Activated CD8-positive, alpha-beta T cell treated with anti-CD3 and anti-CD28 coated beads for 36 hours (primary cell): Measurements from ENCODE around the gene MTG1. TPM values are rescaled to one million over a fixed set of nuclear protein-coding genes. Genes with fewer than 3 reads are reported as not detected.
A peak's percentile ranks its signal among the peaks of the same experiment; 100 is the strongest.

Experiments used
- ATAC-seq: fragments of 200-7000 bp; cut with Tn5 transposase; one replicate; pipeline ENCODE4 v1.10.0; 2021; ENCODE audit warnings: mild to moderate bottlenecking, moderate library complexity
- CTCF ChIA-PET: fragments of 350-600 bp; sonication (Branson Sonifier 250); formaldehyde crosslinking; loops from one replicate; lab custom pipeline; 2021; ENCODE audit warnings: antibody characterized with exemption; lab: Charles Lee
- POLR2A ChIA-PET: fragments of 350-600 bp; sonication (Branson Sonifier 250); formaldehyde crosslinking; loops from one replicate; lab custom pipeline; 2021; ENCODE audit warnings: antibody characterized with exemption; lab: Charles Lee
- DNase-seq: peaks from one replicate; pipeline ENCODE4 v3.0.0-alpha.2; 2020
- H3K27ac Mint-ChIP-seq: one replicate; pipeline ENCODE4 v1.8.0; 2021; ENCODE audit warnings: mild to moderate bottlenecking, mixed read lengths
- H3K27me3 Mint-ChIP-seq: one replicate; pipeline ENCODE4 v1.8.0; 2021; ENCODE audit warnings: mixed read lengths
- H3K36me3 Mint-ChIP-seq: one replicate; pipeline ENCODE4 v1.8.0; 2021; ENCODE audit warnings: low read depth, mixed read lengths
- H3K4me1 Mint-ChIP-seq: one replicate; pipeline ENCODE4 v1.8.0; 2021; ENCODE audit warnings: low read depth, mixed read lengths
- H3K4me3 Mint-ChIP-seq: one replicate; pipeline ENCODE4 v1.8.0; 2021; ENCODE audit warnings: mild to moderate bottlenecking, moderate library complexity, mixed read lengths
- H3K9me3 Mint-ChIP-seq: one replicate; pipeline ENCODE4 v1.8.0; 2021; ENCODE audit warnings: mixed read lengths
- intact Hi-C: fragments of 100-400 bp; cut with micrococcal nuclease; formaldehyde crosslinking; loops from one replicate; pipeline ENCODE4 v1.10.0; 2022
- total RNA-seq, 2 experiments: library from RNA; stranded (reverse); gene quantifications; one replicate each; pipeline ENCODE4 v1.2.3, GENCODE V29; 2021
- TF ChIP-seq, protein P1 (sequence below): fragments of 200-600 bp; IDR thresholded peaks from one replicate; pipeline ENCODE4 v1.8.0; 2022; ENCODE audit warnings: antibody characterized with exemption, mild to moderate bottlenecking

MTG1 gene
- total RNA-seq, 2 experiments from 2014 or later: 45.7 to 48.9 TPM

DNA sequence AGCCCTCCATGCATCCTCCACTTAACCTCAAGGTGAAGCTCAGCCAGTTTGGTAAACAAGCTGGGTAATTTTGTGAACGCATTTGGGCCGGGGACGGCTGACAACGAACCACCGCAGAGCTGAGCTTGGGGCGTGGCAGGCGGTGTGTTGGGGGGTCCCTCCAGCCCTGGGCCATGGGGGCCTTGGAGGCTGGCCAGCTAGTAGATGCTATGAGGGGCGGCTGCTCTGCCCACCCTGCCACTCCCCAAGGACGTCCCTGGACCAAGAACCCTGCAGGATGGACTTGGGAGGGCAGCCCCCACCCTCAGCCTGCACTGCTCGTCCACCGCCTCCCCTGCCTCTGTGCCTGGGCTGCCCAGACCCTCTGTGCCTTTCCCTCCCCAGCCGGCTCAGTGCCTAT lies 47.8 kb downstream of the MTG1 start:
- no peak overlapping the region for H3K27ac Mint-ChIP-seq
- H3K4me3 Mint-ChIP-seq: peak overlapping the region; percentile 15
- H3K4me1 Mint-ChIP-seq: peaks cover 18% of the 10 kb centered on the region
- TF ChIP-seq, protein P1, sequence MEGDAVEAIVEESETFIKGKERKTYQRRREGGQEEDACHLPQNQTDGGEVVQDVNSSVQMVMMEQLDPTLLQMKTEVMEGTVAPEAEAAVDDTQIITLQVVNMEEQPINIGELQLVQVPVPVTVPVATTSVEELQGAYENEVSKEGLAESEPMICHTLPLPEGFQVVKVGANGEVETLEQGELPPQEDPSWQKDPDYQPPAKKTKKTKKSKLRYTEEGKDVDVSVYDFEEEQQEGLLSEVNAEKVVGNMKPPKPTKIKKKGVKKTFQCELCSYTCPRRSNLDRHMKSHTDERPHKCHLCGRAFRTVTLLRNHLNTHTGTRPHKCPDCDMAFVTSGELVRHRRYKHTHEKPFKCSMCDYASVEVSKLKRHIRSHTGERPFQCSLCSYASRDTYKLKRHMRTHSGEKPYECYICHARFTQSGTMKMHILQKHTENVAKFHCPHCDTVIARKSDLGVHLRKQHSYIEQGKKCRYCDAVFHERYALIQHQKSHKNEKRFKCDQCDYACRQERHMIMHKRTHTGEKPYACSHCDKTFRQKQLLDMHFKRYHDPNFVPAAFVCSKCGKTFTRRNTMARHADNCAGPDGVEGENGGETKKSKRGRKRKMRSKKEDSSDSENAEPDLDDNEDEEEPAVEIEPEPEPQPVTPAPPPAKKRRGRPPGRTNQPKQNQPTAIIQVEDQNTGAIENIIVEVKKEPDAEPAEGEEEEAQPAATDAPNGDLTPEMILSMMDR: no peak
- ChIA-PET CTCF (interaction anchor here (0.9 to 1.6 kb wide), 4 partner anchors 45 to 134 kb away, joined by 3 to 4 read pairs (median 4); no protein-coding TSS in a partner anchor), POLR2A (no interaction called here)
- peaks cover 8% of the 10 kb centered on the region for H3K9me3 Mint-ChIP-seq
- intact Hi-C loops: no loop called here
- peaks cover 4% of the 10 kb centered on the region for H3K27me3 Mint-ChIP-seq
- DNase-seq (no peak), ATAC-seq (no peak)
- H3K36me3 Mint-ChIP-seq: peaks cover 5% of the 10 kb centered on the region

DNA sequence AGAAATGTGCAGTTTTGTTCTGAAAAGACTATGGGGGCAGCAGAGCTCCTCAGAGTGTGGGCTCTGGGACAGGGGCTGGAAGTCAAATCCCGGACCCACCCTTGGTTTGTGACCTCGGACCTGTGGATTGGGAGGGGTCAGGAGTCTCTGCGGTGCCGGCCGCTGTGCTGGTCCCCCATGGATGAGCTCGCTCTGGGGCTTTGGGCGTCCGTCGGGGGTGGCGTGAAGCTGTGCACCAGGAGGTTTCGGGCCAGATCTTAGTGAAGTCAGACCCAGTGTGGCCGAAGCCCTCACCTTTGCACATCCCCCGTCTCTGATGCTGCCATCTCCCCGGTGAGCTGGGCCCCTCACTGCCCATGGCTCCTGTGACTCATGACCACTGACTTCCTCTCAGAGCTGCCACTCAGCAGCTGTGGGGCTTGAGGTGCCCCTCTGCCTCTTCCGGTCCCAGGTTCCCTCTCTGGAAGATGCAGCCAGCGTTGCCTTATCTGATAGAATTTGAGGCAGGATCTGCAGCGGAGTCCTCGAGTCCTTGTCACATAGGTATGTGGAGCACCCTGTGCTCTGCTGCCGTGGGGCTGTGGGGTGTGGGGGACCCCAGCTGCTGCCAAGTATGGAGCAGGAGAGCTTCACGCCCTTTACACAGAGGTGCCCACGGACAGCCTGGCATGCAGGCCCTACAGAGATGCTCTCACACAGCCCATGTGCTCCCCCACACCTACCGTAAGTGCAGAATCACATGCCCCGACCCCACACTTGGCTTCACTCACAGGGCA lies 48.4 kb downstream of the MTG1 start:
- peaks cover 18% of the 10 kb centered on the region for H3K4me1 Mint-ChIP-seq
- intact Hi-C loops: no loop called here
- peaks cover 2% of the 10 kb centered on the region for H3K27me3 Mint-ChIP-seq
- peak overlapping the region; percentile 46 for H3K27ac Mint-ChIP-seq
- DNase-seq (peak; percentile 69), ATAC-seq (peak; percentile 94)
- TF ChIP-seq, protein P1: no peak
- peak overlapping the region; percentile 15 for H3K4me3 Mint-ChIP-seq
- H3K36me3 Mint-ChIP-seq: peaks cover 9% of the 10 kb centered on the region
- POLR2A ChIA-PET: interaction anchor here (1.0 kb wide), 1 partner anchor 9 kb away, joined by 3 read pairs; no protein-coding TSS in a partner anchor
- H3K9me3 Mint-ChIP-seq: peaks cover 13% of the 10 kb centered on the region
- CTCF ChIA-PET: interaction anchor here (0.9 to 1.6 kb wide), 4 partner anchors 44 to 135 kb away, joined by 3 to 4 read pairs (median 4); no protein-coding TSS in a partner anchor

DNA sequence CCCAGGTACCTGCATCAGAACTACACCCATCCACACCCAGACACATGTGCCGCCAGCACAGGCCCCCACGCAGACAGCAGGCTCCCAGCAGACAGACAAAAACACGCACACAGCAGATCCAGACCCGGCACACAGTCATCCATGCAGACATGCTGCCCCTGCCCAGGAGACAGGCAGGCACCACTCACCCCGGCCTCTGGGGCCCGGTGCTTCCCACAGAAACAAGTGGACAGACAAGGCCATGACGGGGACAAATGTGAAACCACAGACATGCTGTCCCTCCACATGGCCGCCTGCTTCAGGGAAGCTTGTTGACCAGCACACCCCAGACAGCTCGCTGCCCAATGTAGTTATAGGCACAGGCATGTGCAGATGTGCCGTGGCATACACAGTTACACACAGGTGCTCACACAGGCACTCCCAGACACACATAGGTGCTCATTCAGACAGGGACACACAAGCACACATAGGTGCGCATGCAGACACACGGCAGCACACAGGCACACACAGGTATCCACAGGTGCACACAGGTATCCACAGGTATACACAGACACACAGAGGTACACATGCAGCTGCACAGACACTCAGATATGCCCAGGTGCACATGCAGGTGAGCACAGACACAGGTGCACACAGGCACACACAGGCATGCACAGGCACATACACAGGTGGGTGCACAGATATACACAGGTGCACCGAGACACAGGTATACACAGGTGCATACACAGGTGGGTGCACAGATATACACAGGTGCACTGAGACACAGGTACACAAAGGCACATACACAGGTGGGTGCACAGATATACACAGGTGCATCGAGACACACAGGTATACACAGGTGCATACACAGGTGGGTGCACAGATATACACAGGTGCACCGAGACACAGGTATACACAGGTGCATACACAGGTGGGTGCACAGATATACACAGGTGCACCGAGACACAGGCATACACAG lies 49.3 kb downstream of the MTG1 start:
- no peak overlapping the region for H3K4me3 Mint-ChIP-seq
- TF ChIP-seq, protein P1: no peak
- no peak for DNase-seq
- H3K4me1 Mint-ChIP-seq: peaks cover 15% of the 10 kb centered on the region
- ChIA-PET CTCF (no interaction called here), POLR2A (interaction anchor here (1.0 kb wide), 1 partner anchor 8 kb away, joined by 3 read pairs; no protein-coding TSS in a partner anchor)
- peaks cover 16% of the 10 kb centered on the region for H3K36me3 Mint-ChIP-seq
- H3K9me3 Mint-ChIP-seq: peaks cover 21% of the 10 kb centered on the region
- H3K27me3 Mint-ChIP-seq: peaks cover 2% of the 10 kb centered on the region
- H3K27ac Mint-ChIP-seq: peak overlapping the region; percentile 46
- intact Hi-C loops: no loop called here
- no peak for ATAC-seq

DNA sequence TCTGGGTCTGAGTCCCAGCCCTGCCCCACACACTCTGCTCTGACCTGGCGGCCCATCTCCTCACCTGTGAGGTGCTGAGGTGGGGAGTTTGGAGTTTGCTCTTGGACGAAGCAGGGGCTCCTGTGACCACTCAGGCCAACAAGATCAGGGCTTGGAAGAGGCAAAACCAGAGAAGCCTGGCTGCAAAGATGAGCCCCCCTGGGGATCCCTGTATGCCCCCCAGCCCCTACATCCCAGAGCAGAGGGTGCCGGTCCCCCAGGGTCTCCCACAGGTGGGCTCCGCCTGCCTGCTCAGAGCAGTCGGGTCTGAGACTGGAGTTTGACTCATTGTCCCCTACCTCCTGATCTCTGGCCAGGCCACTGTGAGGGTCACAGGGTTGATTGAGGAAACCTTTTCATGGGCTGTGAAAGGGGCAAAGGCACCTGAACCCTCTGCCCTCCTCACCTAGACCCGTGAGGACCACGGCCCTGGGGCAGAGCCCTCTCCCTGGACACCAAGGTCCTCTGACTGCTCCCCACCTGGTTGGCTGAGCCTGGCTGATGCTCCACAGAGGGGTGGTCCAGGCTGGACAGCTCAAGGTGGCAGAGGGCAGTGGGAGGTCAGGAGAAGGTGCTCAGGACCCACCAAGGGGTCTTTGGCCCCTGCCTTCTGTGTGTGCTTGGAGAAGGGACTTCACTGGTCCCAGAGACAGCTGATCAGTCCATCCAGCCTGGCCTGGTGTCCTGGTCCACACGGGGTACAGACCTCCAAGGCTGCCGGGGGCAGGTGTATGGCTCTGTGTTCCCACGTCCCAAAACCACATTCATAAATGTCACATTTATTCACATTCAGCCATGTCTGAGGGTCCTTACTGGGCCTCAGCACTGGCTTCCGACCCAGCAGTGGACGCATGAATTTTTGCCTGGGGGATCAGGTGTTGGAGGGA lies 50.6 kb downstream of the MTG1 start:
- intact Hi-C loops: no loop called here
- ATAC-seq: no peak
- ChIA-PET CTCF (interaction anchor here (1.4 kb wide), 1 partner anchor 8 kb away, joined by 3 read pairs; no protein-coding TSS in a partner anchor), POLR2A (no interaction called here)
- Mint-ChIP-seq H3K27ac (no peak overlapping the region), H3K27me3 (peaks cover 2% of the 10 kb centered on the region), H3K36me3 (peaks cover 23% of the 10 kb centered on the region), H3K4me1 (peaks cover 14% of the 10 kb centered on the region), H3K4me3 (no peak overlapping the region), H3K9me3 (peaks cover 33% of the 10 kb centered on the region)
- no peak for DNase-seq
- TF ChIP-seq, protein P1: no peak
